Body of pancreas (tissue), 4 donors: ENCODE measurements around the gene ABHD12. TPM values are rescaled to one million over a fixed set of nuclear protein-coding genes. Genes with fewer than 3 reads are reported as not detected.

Experiments used
- ATAC-seq: fragments of 150-250 bp; one replicate; pipeline ENCODE4 v1.9.1; 2016
- DNase-seq, 4 donors: peaks; one replicate each; pipeline ENCODE4 v3.0.0-alpha.2; 2019
- H3K27ac ChIP-seq, 4 donors: fragments of 200-600 bp; sonication (generic); 1 replicate in 3 of 4; 2 replicates in 1 of 4; pipeline versions ENCODE4 v1.5.1 to v1.6.1; 2016 to 2019; ENCODE audit warnings: mild to moderate bottlenecking in 1 of 4, mixed read lengths in 1 of 4, moderate library complexity in 1 of 4
- H3K27me3 ChIP-seq, 2 donors: fragments of 200-600 bp; sonication (generic); one replicate each; pipeline ENCODE4 v1.6.0; 2016; ENCODE audit warnings: mild to moderate bottlenecking in 1 of 2
- H3K36me3 ChIP-seq, 2 donors: fragments of 200-600 bp; sonication (generic); replicated peaks in 1 of 2; 2 replicates each; pipeline ENCODE4 v1.5.1; 2016; ENCODE audit warnings: low read depth in 2 of 2; ENCODE audit not compliant: insufficient read depth in 1 of 2
- H3K4me1 ChIP-seq: fragments of 200-600 bp; sonication (generic); one replicate; pipeline ENCODE4 v1.6.0; 2016
- H3K4me3 ChIP-seq, 2 donors: fragments of 200-600 bp; sonication (generic); 1 replicate in 1 of 2; 2 replicates in 1 of 2; pipeline ENCODE4 v1.5.1; 2016 to 2019
- H3K9me3 ChIP-seq, 3 donors: fragments of 200-600 bp; sonication (generic); 1 replicate in 2 of 3; 2 replicates in 1 of 3; pipeline ENCODE4 v1.5.1; 2016
- POLR2A ChIP-seq, 3 donors: fragments of 450-650 bp; IDR thresholded peaks; one replicate each; pipeline ENCODE4 v1.6.1; 2016; ENCODE audit warnings: antibody characterized with exemption in 3 of 3, mild to moderate bottlenecking in 2 of 3
- WGBS, 2 donors: methylation state at CpG; one replicate each; pipeline ENCODE4 v1.1.5; 2017; 5-methylcytosine and 5-hydroxymethylcytosine counted together
- intact Hi-C: fragments of 100-400 bp; cut with DNase I; formaldehyde crosslinking; loops from one replicate; pipeline ENCODE4 v1.15.1; 2023
- total RNA-seq, 2 donors: library from RNA; depleted of rRNA; stranded (reverse); fragments of >200 nt; gene quantifications; one replicate each; pipeline ENCODE4 v1.1.0, GENCODE V29; 2016
- TF ChIP-seq, protein P1 (sequence below), 7 experiments: fragments of 450-650 bp in 4 of 7; fragments of 200-600 bp in 3 of 7; sonication (generic) in 3 of 7; IDR thresholded peaks; one replicate each; pipeline ENCODE4 v1.5.1; 2016 to 2019; ENCODE audit warnings: antibody characterized with exemption in 7 of 7

Gene ABHD12
- total RNA-seq, 2 donors from 2014 or later, result 74.7 to 106 TPM

DNA sequence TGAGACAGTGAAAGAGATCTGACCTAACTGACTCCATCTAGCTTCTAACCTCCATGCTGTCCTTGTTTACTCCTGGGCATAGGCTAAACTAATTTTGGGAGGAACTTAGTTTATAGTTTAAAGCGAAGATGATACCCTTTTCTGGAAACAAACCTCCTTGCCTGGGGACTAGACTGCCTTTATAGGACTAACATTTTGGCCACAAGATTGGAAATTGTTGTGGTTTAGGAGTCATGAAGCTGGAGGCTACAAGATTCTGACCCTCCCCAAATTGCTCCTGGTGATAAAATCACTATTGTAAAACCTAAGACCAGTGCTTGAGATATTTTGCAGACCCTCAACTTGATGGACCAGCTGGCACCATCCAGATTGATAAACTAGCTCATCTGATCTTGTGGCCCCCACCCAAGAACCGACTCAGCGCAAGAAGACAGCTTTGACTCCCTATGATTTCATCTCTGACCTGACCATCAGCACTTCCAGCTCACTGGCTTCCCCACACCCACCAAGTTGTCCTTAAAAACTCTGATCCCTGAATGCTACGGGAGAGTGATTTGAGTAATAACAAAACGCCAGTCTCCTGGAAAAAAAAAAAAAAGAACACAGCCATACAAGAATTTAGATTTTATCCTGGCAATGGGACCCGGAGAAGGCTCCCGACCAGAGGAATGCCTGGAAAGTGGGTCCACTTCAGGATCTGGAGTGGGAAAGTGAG, 63.0 kb downstream of the ABHD12 start:
- no peak for ATAC-seq
- TF ChIP-seq, protein P1, sequence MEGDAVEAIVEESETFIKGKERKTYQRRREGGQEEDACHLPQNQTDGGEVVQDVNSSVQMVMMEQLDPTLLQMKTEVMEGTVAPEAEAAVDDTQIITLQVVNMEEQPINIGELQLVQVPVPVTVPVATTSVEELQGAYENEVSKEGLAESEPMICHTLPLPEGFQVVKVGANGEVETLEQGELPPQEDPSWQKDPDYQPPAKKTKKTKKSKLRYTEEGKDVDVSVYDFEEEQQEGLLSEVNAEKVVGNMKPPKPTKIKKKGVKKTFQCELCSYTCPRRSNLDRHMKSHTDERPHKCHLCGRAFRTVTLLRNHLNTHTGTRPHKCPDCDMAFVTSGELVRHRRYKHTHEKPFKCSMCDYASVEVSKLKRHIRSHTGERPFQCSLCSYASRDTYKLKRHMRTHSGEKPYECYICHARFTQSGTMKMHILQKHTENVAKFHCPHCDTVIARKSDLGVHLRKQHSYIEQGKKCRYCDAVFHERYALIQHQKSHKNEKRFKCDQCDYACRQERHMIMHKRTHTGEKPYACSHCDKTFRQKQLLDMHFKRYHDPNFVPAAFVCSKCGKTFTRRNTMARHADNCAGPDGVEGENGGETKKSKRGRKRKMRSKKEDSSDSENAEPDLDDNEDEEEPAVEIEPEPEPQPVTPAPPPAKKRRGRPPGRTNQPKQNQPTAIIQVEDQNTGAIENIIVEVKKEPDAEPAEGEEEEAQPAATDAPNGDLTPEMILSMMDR (IDR thresholded peaks at IDR 0.05), result no peak
- TF ChIP-seq POLR2A (IDR thresholded peaks at IDR 0.05), result no peak
- no peaks in the 10 kb centered on the region for H3K9me3 ChIP-seq
- H3K4me3 ChIP-seq, result no peak overlapping the region
- no peaks in the 10 kb centered on the region for H3K4me1 ChIP-seq
- 81 to 83% methylated on average over 7 of the region's 7 CpGs for WGBS, 2 donors
- intact Hi-C loops, result no loop called here
- no peaks in the 10 kb centered on the region for H3K27me3 ChIP-seq
- no peaks in the 10 kb centered on the region for H3K36me3 ChIP-seq
- H3K27ac ChIP-seq, result no peak overlapping the region
- DNase-seq, result no peak

DNA sequence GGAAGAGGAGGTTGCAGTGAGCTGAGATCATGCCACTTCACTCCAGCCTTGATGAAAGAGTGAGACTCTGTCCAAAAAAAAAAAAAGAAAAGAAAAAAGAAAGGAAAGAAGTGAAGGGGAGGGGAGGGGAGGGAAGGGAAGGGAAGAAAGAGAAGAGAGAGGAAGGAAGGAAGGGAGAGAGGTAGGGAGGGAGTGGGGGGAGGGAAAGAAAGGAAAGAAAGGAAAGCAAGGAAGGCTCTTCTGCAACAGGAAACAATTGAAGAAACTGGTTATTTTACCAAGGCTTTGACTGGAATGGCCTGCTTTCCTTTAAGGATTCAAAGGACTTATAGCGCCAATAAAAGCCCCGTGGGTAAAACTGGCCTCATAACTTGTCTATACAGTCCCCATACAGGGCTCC, 64.6 kb downstream of the ABHD12 start:
- H3K9me3 ChIP-seq, result no peaks in the 10 kb centered on the region
- no peak overlapping the region for H3K27ac ChIP-seq
- H3K4me3 ChIP-seq, result no peak overlapping the region
- H3K4me1 ChIP-seq, result no peaks in the 10 kb centered on the region
- TF ChIP-seq, protein P1 (IDR thresholded peaks at IDR 0.05), result no peak
- TF ChIP-seq POLR2A (IDR thresholded peaks at IDR 0.05), result no peak
- 93 to 94% methylated on average over 2 of the region's 2 CpGs for WGBS, 2 donors
- DNase-seq (no peak), ATAC-seq (no peak)
- intact Hi-C loops, result no loop called here
- peaks cover 0 to 7% of the 10 kb centered on the region in 2 donors for H3K36me3 ChIP-seq
- H3K27me3 ChIP-seq, result no peaks in the 10 kb centered on the region

GRCh38 chr20:25325073-25325472, 65.6 kb downstream of the ABHD12 start:
- no peaks in the 10 kb centered on the region for H3K27me3 ChIP-seq
- H3K9me3 ChIP-seq, result no peaks in the 10 kb centered on the region
- no peak for TF ChIP-seq POLR2A (IDR thresholded peaks at IDR 0.05)
- TF ChIP-seq, protein P1 (IDR thresholded peaks at IDR 0.05), result no peak
- H3K4me3 ChIP-seq, result no peak overlapping the region
- DNase-seq (no peak), ATAC-seq (no peak)
- H3K27ac ChIP-seq, result peak overlapping the region in 1 of 4 donors; percentile 49
- H3K36me3 ChIP-seq, result peaks cover 0 to 7% of the 10 kb centered on the region in 2 donors
- no peaks in the 10 kb centered on the region for H3K4me1 ChIP-seq
- intact Hi-C loops, result no loop called here
- 35 to 38% methylated on average over 3 of the region's 3 CpGs for WGBS, 2 donors

DNA sequence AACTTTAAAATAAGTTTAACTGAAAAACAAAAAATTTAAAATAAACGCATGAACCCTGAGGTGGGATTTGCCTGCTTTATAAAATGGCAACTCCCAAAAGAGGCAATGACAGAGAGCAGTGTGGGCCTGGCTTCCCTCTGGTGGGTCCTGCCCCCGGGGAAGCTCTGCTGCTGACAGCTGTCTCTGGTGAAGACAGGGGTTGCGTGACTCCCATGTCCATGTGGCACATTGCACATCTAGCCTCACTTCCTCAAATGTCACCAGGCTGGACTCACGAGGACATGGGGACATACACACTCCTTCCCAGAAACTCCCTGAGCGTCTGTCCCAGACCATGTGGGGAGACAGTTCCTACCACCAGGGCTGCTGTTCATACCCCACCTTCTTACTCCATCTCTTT, 66.2 kb downstream of the ABHD12 start:
- DNase-seq (peak in 1 of 4 donors; percentile 79), ATAC-seq (no peak)
- Histone ChIP-seq H3K9me3 (no peaks in the 10 kb centered on the region), H3K27ac (peak overlapping the region in 1 of 4 donors; percentile 34), H3K27me3 (no peaks in the 10 kb centered on the region), H3K4me1 (no peaks in the 10 kb centered on the region), H3K4me3 (no peak overlapping the region), H3K36me3 (peaks cover 0 to 7% of the 10 kb centered on the region in 2 donors)
- no peak for TF ChIP-seq POLR2A (IDR thresholded peaks at IDR 0.05)
- TF ChIP-seq, protein P1 (IDR thresholded peaks at IDR 0.05), result peak in 1 of 7 experiments; percentile 13
- WGBS, 2 donors, result 79 to 81% methylated on average over 5 of the region's 5 CpGs
- intact Hi-C loops, result no loop called here
